CD4-positive, alpha-beta T cell (primary cell): ENCODE data around the gene TC2N. TPM values are rescaled to one million over a fixed set of nuclear protein-coding genes. Genes with fewer than 3 reads are reported as not detected.
"Not testable (repeated sequence)": the region's sequence is repeated elsewhere in the genome, so short reads cannot be mapped to it uniquely, and the experiment has no call there.

Source experiments
- ATAC-seq: fragments of 200-7000 bp; cut with Tn5 transposase; one replicate; pipeline ENCODE4 v1.10.0; 2022; ENCODE audit warnings: mild to moderate bottlenecking; ENCODE audit not compliant: poor library complexity
- CTCF ChIA-PET: fragments of 350-600 bp; sonication (Branson Sonifier 250); formaldehyde crosslinking; loops from one replicate; lab custom pipeline; 2021; ENCODE audit warnings: antibody characterized with exemption, inconsistent platforms; lab: Charles Lee
- POLR2A ChIA-PET: fragments of 350-600 bp; sonication (Branson Sonifier 250); formaldehyde crosslinking; loops from one replicate; lab custom pipeline; 2021; ENCODE audit warnings: antibody characterized with exemption, inconsistent platforms; lab: Charles Lee
- DNase-seq, 14 experiments: peaks; one replicate each; pipeline ENCODE4 v3.0.0-alpha.2; 2013 to 2020; ENCODE audit warnings: mixed read lengths in 2 of 14
- H3K27ac ChIP-seq, 2 donors: one replicate each; pipeline versions ENCODE4 v1.5.1 to v1.7.0; 2013; ENCODE audit warnings: low read length in 2 of 2, low read depth in 1 of 2, mild to moderate bottlenecking in 1 of 2
- H3K27me3 ChIP-seq, 2 experiments: 1 replicate in 1 of 2; 2 replicates in 1 of 2; pipeline versions ENCODE4 v1.6.1 to v1.7.0; 2013; ENCODE audit warnings: low read length in 2 of 2, control low read depth in 1 of 2, mild to moderate bottlenecking in 1 of 2, moderate library complexity in 1 of 2; ENCODE audit not compliant: insufficient read depth in 2 of 2, control insufficient read depth in 1 of 2
- H3K36me3 ChIP-seq: one replicate; pipeline ENCODE4 v1.6.1; 2013; ENCODE audit warnings: low read length, control low read depth; ENCODE audit not compliant: insufficient read depth
- H3K4me1 ChIP-seq: one replicate; pipeline ENCODE4 v1.6.1; 2013; ENCODE audit warnings: low read length, control low read depth; ENCODE audit not compliant: insufficient read depth
- H3K4me3 ChIP-seq: one replicate; pipeline ENCODE4 v1.5.1; 2013; ENCODE audit warnings: mild to moderate bottlenecking, low read length, moderate library complexity
- H3K9me3 ChIP-seq, 2 experiments: 1 replicate in 1 of 2; 2 replicates in 1 of 2; pipeline versions ENCODE4 v1.6.1 to v1.7.0; 2013; ENCODE audit warnings: low read length in 2 of 2, mild to moderate bottlenecking in 2 of 2, control low read depth in 1 of 2, moderate library complexity in 1 of 2; ENCODE audit not compliant: control insufficient read depth in 1 of 2, insufficient read depth in 1 of 2
- H3K27ac Mint-ChIP-seq: one replicate; pipeline ENCODE4 v1.8.0; 2020; ENCODE audit warnings: mixed read lengths
- H3K27me3 Mint-ChIP-seq: one replicate; pipeline ENCODE4 v1.8.0; 2021; ENCODE audit warnings: mixed read lengths
- H3K36me3 Mint-ChIP-seq: one replicate; pipeline ENCODE4 v1.8.0; 2021; ENCODE audit warnings: low read depth, mixed read lengths
- H3K4me1 Mint-ChIP-seq: one replicate; pipeline ENCODE4 v1.8.0; 2021; ENCODE audit warnings: low read depth, mixed read lengths
- H3K4me3 Mint-ChIP-seq: one replicate; pipeline ENCODE4 v1.8.0; 2020; ENCODE audit warnings: mild to moderate bottlenecking, mixed read lengths
- H3K9me3 Mint-ChIP-seq: one replicate; pipeline ENCODE4 v1.8.0; 2020; ENCODE audit warnings: mixed read lengths
- CTCF ChIP-seq: fragments of 200-600 bp; IDR thresholded peaks from one replicate; pipeline ENCODE4 v1.8.0; 2022; ENCODE audit warnings: antibody characterized with exemption, mild to moderate bottlenecking
- intact Hi-C, 2 experiments: fragments of 100-400 bp; cut with DNase I in 1 of 2; cut with micrococcal nuclease in 1 of 2; formaldehyde crosslinking; loops; one replicate each; pipeline versions ENCODE4 v1.15.1 to v1.9.0; 2023 to 2025; cut with DNase I, micrococcal nuclease
- total RNA-seq, 174 experiments: library from RNA in 2 of 174; stranded (reverse) in 2 of 174; gene quantifications; one replicate each; pipeline ENCODE4 v1.2.3 and lab custom pipeline; 2021 to 2026

Gene TC2N
- total RNA-seq, 2 experiments from 2014 or later, result 129 to 138 TPM

GRCh38 chr14:91898372-91898771, 31.0 kb upstream of the TC2N start:
- Histone ChIP-seq H3K9me3 (no peaks in the 10 kb centered on the region), H3K4me1 (peaks cover 13% of the 10 kb centered on the region), H3K4me3 (no peak overlapping the region), H3K36me3 (no peaks in the 10 kb centered on the region), H3K27me3 (no peaks in the 10 kb centered on the region), H3K27ac (no peak overlapping the region)
- no peak overlapping the region for H3K4me3 Mint-ChIP-seq
- no peaks in the 10 kb centered on the region for H3K27me3 Mint-ChIP-seq
- ChIA-PET POLR2A (interaction anchor here (1.3 kb wide), 1 partner anchor 26 kb away, joined by 6 read pairs; no protein-coding TSS in a partner anchor), CTCF (no interaction called here)
- ATAC-seq (no peak), DNase-seq (no peak)
- intact Hi-C loops, result no loop called here
- H3K4me1 Mint-ChIP-seq, result peaks cover 18% of the 10 kb centered on the region
- H3K36me3 Mint-ChIP-seq, result no peaks in the 10 kb centered on the region
- TF ChIP-seq CTCF, result no peak
- H3K9me3 Mint-ChIP-seq, result no peaks in the 10 kb centered on the region
- H3K27ac Mint-ChIP-seq, result no peak overlapping the region

- H3K4me3 Mint-ChIP-seq, H3K4me3 ChIP-seq, H3K36me3 ChIP-seq, H3K9me3 Mint-ChIP-seq, H3K27ac ChIP-seq, DNase-seq, ATAC-seq, H3K36me3 Mint-ChIP-seq, intact Hi-C loops, H3K9me3 ChIP-seq, H3K27me3 Mint-ChIP-seq, H3K27ac Mint-ChIP-seq, H3K27me3 ChIP-seq: not testable (repeated sequence)
- peaks cover 18% of the 10 kb centered on the region for H3K4me1 ChIP-seq
- POLR2A ChIA-PET, result interaction anchor here (1.0 to 2.9 kb wide), 2 partner anchors 14 to 25 kb away, joined by 4 to 13 read pairs; no protein-coding TSS in a partner anchor
- H3K4me1 Mint-ChIP-seq, result peaks cover 25% of the 10 kb centered on the region
- CTCF ChIA-PET, result interaction anchor here (1.3 kb wide), 1 partner anchor 18 kb away, joined by 3 read pairs; no protein-coding TSS in a partner anchor
Observed at GRCh38 chr14:91897716-91898115, 30.4 kb upstream of the TC2N start.

- H3K27ac ChIP-seq, result no peak overlapping the region
- no peak for TF ChIP-seq CTCF
- intact Hi-C loops, result no loop called here
- Mint-ChIP-seq H3K4me1 (peaks cover 30% of the 10 kb centered on the region), H3K4me3 (no peak overlapping the region), H3K9me3 (no peaks in the 10 kb centered on the region), H3K27ac (no peak overlapping the region), H3K36me3 (no peaks in the 10 kb centered on the region), H3K27me3 (no peaks in the 10 kb centered on the region)
- H3K4me3 ChIP-seq, result no peak overlapping the region
- ChIA-PET POLR2A (interaction anchor here (1.0 to 2.9 kb wide), 4 partner anchors 14 to 30 kb away, joined by 4 to 13 read pairs (median 4); partner anchors contain the start of gene TC2N), CTCF (interaction anchor here (1.3 kb wide), 1 partner anchor 18 kb away, joined by 3 read pairs; no protein-coding TSS in a partner anchor)
- H3K27me3 ChIP-seq, result no peaks in the 10 kb centered on the region
- no peaks in the 10 kb centered on the region for H3K36me3 ChIP-seq
- no peak for ATAC-seq
- no peaks in the 10 kb centered on the region for H3K9me3 ChIP-seq
- DNase-seq, result no peak
- H3K4me1 ChIP-seq, result peaks cover 23% of the 10 kb centered on the region
Observed at GRCh38 chr14:91897106-91897701, 29.9 kb upstream of the TC2N start.
